ENCODE results near the gene FAM163B.

FAM163B gene

DNA sequence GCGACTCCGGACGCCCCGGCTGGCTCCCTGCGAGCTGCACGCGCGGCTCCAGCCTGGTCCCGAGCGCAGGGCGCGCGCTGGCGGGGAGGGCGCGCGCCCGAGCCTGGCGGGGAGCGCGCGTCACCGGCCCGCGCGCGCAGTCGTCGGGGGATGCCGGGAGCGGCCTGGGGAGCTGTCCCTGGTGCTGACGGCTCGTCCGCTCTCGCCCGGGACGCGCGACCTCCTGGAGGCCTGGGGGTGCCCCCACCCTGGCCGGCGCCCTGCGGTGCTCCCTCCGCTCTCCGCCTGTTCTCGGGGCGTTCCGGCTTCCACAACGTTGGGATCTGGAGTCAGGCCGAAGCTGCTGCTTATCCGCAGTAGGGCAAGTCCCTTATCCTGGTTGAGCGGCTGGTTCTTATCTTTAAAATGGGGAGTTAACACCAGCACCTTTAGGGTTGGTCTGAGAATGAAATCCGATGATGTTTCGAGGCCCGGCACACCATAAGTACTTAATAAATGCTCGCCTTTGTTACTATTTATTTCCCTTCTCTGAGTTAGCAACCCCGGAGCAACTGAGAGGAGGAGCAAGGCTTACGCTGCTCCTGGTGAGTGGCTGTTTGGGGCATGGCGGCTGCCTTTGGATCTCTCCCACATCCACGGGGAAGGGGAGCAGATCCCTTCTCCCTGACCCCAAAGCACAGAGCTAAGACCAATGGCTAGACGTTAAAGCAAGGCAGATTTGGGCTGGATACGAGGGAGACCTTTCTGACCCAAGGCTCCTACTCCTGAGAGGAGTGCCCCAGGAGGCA is at the start of gene FAM163B:
TSS of gene FAM163B (minus strand) at position 79 of the 788 bp plus-strand sequence. CDS start 29,166 bp downstream, outside the sequence.
- DNase-seq (ENCODE audit: low spot score), result no peak

DNA sequence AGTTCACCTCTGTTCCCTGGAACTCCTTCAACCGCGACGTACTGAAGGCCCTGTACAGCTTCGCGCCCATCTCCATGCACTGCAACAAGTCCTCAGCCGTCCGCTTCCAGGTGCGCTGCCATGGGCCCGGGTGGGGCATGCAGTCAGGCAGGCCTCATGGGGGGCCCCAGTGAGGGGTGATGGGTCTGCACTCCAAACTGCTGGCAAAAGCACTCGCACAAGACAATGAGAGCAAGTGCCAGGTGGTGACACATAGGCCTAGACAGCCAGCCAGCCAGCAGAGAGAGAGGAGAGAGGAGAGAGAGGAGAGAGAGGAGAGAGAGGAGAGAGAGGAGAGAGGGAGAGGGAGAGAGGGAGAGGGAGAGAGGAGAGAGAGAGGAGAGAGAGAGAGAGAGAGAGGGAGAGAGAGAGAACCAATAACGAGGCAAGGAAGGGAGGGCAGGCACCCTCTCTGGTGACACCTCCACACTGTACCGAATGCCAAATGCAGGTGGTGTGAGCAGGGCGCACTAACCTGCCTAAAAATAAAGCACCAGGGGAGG is 48.0 kb upstream of the FAM163B start:
- no peak for DNase-seq (ENCODE audit: low spot score)

DNA sequence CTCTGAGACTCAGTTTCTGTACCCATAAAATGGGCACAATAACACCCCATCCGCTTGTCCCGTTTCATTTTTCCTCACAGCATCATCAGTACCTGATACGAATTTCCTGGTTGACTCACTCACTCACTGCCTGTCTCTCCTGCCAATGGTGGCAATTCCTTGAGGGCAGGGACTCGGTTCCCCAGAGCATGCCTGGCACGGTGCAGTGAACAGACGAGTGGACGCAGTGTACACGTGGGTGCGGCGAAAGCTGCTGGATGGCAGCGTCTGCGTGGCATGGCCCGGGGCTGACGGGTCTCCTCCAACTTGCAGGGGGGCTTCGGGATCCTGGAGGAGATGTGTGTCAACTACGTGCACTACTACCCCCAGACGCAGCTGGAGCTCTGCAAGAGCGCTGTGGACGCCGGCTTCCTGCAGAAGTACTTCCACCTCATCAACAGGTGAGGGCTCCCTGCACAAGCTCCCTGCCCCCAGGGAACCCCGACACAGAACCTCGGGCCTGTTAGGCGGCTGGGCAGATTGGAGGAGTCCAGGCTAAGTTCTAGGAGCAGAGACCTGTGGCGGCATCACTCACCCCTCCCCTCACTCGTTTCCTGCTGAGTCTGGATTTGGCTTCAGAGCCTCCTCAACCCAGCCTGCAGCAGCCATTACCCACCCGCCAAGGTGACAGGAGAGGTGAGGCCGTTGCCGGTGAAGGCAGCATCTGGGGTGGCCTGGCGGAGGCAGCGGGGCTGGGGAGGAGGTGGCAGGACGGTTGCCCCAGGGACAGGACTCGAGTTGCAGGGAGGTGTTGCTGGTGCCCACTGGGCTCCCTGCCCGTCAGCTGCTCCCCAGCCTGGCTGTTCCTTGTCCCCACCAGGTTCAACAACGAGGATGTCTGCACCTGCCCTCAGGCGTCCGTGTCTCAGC is 47.3 kb upstream of the FAM163B start:
- no peak for DNase-seq (ENCODE audit: low spot score)

DNA sequence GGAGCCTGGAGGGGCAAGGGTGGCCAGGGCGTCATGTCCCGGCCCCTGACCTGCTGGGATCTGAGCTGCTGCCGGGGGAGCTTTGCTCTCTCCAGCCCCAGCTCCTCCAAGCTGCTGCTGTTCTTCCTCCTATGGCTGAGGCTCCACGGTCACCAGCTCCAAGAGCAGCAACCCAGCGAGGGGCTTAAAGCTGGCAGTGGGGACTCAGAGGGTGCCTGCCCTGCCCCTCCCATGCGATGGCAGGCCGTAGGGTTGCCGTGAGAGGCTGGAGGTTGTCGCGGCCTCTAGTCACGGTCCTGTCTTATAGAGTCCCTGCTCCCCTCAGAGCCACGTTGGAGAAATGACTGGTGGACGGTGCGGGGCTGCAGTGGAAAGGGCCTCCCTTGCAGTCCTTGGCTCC is 46.5 kb upstream of the FAM163B start:
- no peak for DNase-seq (ENCODE audit: low spot score)

DNA sequence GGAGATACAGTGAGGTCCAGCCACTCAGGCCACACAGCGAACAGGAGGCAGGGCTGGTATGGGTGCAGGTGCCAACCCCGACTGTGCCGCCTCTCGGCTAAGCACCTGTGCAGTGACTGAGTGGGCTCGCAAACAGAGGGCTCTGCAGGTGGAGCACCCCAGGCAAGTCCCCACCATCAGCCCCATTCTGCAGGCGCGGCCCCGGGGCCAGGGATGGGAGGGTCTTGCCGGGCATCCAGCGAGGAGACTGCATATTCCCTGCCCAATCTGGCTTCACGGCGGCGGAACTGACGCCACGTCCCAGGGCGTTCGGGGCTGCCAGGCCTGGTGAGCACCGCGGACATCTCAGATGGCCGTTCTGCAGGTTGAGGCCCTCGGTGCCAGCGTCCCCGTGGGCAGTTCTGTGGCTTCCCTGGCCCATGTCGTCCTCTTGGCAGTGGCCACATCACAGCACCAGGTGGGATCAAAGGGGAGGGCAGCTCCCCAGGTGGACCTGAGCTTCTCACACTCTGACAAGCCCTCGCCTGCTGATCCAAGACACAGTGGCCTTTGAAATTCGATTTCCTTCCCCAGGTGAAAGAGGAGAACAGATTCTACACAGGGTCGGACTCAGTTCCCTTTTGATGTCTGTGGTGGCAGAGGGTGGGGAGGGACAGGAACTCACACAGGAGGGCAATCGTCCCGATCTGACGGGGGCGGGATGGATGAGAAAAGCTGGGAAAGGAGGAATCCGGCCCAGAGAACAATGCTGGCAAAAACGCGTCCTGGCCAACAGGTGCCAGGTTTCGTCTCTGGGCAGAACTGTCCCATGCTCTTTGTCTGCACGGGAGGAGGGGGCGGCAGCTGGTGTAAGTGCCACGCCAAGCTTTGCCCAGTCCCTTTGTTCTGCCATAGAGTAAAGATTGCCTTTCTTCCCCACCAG is 45.8 kb upstream of the FAM163B start:
- no peak for DNase-seq (ENCODE audit: low spot score)

DNA sequence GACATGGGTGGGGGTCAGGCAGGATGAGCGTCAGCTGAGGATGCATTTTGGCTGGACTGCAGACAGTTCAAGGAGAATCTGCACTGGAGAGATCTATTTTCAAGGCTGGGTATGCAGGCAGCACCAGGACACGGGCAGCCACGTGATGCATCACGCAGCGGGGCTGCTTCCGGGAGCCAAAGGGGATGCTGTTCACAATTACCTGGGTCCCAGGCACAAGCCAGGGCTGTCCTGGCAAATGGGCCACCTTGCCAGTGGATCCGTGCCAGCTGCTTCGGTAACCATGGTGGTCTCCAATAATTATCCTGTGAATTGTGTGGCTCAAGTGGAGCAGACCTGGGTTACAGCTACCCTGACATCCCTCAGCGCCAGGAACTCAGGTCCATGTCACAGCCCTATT is 44.4 kb upstream of the FAM163B start:
- no peak for DNase-seq (ENCODE audit: low spot score)

DNA sequence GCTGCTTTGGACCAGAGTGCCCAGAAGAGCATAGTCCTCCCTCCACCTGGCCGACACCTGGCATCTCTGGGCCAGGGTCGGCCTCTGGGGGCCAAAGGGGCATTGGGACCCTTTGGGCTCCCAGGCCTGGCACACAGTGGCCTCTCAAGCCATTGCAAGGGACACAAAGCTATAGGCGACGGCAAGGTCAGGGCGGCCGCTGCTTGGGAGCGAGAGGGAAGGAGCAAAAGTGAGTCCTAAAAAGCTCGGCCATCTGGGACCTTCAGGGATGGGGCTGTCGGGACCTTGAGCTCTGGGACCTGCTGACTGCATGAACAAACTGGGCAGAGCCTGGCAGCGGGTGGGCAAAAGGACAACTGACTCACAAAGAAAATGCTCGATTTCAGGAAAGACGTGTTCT is 40.8 kb upstream of the FAM163B start:
- no peak for DNase-seq (ENCODE audit: low spot score)

DNA sequence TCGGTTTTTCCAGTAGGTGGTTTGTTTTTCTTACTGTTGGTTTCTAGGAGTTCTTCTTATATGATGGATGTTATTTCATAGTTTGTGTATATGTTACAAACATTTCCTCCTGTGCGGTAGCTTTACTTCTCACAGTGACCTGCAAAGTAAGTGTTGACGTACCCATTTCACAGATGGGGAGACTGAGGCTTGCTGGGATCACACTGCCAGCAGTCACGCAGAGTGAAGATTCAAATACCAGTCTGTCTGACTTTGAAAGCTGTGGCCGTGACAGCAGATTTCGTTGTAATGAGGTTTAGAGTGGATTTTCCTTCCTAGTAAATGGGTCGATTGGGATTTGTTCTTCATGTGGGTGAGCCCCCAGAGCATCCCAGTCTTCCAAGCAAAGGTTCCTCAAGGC is 40.0 kb upstream of the FAM163B start:
- DNase-seq (ENCODE audit: low spot score), result no peak

DNA sequence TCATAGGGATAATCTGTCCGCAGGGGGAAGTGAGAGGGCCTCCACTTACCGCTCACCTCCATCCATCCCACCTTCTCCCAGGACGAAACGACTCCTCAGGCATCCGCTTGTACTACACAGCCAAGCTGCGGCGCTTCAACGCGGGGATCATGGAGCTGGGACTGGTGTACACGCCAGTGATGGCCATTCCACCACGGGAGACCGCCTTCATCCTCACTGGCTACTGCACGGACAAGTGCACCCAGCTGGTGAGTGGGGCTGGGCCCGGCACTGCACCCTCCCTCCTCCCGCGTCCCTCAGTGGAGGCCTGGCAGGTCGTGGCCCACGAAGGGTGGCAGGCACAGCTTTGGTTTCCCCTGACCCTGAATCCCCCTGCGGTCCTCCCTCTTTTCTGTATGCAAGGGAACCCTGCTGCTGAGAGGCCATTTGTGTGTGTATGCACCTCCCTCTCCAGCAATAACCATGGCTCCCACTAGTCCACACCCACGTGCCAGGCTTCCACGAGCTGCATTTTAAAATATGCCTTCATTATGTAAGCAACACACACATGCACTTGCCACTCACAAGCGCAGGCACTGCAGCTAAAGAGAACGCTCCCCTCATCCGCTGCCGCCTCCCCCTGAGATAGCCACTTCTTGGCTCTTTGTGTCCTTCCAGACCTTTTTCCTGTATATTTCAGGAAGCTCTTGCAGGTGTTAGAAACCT is 38.7 kb upstream of the FAM163B start:
- DNase-seq (ENCODE audit: low spot score), result no peak

DNA sequence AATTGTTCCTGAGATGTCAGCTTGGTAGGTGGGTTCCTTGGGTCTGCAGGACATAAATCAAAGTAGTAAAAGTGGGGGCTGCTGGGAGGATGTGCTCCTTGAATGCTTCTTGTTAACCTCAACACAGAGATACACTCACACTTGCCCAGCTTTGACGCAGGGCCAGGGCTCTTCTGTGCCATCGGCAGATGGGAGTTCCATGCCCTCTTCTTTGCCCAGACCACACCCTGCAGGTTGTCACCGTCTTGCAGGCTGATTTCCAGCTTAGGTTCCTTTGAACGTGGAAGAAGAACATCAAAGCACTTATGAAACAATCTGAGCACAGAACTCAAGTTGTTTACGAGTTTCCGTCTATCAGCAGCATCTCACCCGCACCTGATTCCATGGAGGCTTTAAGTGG is 38.0 kb upstream of the FAM163B start:
- no peak for DNase-seq (ENCODE audit: low spot score)

DNA sequence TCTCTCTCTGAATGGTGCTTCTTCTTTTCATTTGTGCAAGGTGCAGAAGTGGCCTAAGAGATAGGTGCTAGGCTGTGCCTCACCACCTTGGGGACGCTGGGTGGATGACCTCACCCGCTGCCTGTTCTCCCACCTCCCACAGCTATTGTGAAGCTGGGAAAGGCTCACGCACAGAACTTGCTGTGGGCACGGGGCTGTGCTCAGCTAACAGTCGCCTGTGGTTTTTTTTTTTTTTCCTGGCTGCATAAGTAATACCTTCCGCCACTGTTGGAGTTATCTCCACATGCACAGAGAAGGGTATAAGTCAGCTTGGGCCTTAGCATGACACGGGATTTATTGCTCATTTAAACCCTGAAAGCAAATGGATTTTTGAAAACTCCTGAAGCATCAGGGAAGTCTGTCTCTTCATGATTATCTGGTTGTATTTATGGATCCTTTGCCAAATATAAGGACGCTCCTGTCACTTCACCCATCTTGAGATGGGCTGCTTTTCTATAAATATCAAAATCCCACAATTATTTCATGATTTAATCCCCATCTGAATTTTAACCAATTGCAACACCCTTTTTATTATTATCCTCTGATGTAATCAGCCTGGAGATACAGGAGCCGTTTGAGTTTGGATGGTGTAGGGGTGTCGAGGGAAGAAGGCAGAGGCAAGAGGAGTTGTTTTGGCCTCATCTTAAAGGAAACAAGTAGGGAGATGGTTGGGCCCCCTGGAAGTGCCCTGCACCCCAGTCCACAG is 36.0 kb upstream of the FAM163B start:
- DNase-seq (ENCODE audit: low spot score), result no peak

DNA sequence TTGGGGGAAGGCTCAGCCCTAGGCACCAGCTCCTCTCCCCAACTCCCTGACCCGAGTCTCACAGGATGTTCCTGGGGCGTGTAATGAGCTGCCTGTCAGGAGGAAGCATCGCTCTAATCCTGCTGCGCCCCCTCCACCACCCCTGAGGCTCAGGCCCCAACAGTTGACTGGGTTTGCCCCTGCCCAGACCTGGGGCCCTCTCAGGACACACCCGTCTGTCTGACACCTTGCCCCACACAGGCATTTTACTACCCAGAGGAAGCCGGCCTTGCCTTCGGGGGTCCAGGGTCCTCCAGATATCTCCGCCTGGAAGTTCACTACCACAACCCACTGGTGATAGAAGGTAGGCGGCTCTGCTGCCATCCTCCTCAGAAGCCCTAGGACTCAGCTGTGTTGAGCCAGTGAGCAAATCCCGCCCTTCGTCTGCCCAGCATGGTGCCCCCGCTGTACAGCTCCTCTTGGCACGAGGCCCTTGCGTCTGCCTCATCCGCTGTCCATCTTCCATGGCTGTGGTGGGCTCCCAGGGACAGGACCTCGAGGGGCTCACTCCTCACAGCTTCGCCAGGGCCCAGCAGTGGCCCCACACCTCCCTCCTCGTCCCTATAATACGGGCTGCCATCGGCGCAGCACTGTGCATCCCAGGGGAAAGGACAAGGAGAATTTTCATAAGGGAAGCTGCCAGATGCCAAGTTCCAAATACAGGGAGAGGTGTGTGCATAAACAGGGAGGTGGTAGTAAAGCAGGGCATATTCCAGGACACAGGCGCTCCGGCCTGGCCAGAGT is 35.0 kb upstream of the FAM163B start:
- no peak for DNase-seq (ENCODE audit: low spot score)

DNA sequence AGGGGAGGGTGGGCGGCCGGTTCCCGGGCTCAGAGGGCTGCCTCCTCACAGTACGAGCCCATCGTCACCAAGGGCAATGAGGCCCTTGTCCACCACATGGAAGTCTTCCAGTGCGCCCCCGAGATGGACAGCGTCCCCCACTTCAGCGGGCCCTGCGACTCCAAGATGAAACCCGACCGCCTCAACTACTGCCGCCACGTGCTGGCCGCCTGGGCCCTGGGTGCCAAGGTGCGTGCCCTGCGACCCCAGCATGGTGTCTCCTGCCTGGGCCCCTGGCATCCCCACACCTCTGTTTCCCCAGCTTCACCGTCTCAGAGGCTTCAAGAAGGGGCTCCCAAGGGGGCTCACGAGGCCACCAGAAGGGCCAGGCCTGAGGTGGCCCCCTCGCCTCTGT is 34.2 kb upstream of the FAM163B start:
- DNase-seq (ENCODE audit: low spot score), result no peak

DNA sequence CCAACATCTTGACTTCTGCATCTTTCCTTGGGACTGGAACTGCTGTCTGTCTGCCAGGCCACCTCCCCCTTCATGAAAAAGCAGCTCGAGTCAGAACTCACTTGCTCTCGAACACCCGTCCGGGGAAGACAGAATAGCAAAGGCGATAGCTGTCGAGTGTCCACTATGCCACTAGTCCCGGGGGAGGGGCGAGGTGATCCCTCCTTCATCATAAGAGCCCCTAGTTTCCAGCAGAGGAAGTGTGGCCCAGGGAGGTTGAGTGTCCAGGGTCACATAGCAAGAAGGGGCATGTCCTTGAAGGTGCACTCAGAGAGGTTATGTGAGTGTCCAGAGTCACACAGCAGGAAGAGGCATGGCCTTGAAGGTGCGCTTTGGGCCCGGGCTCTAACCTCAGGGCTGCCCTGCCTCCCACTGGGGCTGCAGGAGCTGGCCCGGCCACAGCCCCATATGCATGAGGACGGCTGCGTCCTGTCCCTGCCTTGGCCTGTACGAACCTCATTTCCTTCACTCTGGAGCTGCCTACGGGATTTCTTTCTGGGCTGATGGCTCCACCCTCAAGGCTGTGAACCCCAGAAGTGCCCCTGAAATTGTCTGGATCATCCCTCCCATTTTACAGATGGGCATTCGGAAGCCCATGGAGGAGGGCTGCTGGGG is 33.6 kb upstream of the FAM163B start:
- no peak for DNase-seq (ENCODE audit: low spot score)

DNA sequence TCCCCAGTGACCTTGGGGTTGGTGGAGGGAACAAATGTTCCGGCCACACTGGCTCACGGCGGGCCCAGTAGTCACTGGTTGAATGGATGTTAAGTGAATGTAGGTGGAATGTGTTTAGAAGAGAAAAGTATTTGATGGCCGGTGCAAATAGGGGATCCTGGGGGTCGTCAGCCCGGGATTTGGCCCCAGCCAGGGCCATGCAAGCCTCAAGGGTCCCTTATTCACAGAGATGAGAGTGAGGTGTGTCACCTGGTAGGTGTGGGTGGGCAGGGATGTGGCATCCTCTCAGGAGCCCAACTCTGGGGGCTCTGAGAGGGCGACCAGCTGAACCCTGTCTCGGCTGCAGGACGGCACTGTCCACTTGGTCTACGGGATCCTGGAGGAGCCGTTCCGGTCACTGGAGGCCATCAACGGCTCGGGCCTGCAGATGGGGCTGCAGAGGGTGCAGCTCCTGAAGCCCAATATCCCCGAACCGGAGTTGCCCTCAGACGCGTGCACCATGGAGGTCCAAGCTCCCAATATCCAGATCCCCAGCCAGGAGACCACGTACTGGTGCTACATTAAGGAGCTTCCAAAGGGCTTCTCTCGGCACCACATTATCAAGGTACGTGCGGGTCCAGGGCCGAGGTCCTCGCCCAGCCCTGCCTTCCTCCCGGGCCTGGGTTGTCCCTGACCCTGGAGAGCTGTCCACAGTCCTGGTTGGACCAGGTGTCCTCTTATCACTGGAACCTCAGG is 32.8 kb upstream of the FAM163B start:
- DNase-seq (ENCODE audit: low spot score), result no peak

DNA sequence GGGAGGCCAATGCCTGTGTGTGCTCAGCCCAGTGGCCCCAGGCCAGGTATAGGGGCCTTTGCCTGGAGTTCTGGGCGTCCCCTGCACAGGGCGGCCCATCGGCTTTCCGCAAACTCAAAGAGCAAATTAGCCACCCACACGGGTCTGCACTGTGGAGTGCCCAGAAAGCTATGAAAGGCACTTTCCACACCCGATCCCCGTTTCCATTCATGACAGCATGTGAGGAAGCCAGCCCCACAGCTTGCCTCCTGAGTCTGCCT is 32.1 kb upstream of the FAM163B start:
- DNase-seq (ENCODE audit: low spot score), result no peak

DNA sequence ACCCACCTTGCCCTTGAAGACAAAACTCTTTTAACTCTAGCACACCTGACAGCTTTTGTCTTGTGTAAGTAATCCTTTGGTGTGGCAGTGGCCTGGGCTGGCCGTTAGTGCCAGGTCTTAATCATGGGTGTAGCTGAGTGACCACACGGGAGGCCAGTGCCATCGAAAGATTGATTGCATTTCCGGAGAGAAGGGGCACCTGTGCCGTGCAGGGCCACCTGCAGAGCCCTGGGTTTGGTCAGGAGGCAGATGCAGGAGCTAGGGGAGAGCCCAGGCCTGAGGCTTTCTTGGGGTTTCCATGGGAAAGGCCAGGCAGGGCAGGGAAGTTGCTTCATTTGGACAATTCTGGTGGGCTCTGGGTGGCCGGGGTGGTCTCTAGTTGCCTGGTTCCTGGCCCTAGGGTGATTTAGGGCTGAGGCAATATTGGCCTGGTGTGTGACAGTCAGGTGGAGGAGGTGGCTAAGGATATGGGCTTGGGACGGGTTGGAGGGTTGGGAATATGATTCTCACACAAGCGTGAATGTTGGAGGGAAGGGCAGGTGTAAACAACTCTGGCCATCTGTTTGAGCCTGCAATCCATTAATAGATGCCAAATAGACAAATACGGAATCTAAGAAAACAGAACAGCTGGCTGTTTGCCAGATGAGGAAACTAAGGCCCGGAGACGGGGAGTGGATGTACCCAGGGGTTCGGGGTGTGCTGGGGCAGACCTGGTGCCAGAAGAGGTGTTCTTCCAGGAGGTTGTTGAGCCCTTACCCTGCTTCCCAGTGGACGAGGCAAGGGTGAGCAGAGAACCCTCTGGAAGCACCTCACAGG is 31.6 kb upstream of the FAM163B start:
- no peak for DNase-seq (ENCODE audit: low spot score)

DNA sequence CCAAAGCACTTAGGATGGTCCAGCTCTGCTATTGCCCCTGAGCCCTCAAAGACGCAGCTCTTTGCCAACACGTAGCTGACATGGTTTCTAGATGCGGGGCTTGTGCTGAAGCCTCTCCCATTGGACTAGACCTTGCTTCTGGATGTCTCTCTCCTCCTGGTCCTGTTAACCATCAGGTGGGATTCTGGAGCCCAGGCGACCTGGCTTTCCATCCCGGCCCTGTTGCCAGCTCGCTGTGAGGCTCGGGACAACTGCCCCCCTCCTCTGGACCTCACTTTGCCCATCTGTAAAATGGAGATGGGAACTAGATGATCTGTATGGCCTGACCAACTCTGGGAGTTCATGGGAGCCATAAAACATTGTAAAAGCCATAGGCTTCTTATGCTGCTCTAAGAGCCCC is 31.0 kb upstream of the FAM163B start:
- no peak for DNase-seq (ENCODE audit: low spot score)

Measured in germinal center (tissue), 1 donor.